Lower leg skin (tissue), 4 donors: ENCODE data around the gene FKBP4. TPM values are rescaled to one million over a fixed set of nuclear protein-coding genes. Genes with fewer than 3 reads are reported as not detected.

ENCODE experiments used
- DNase-seq, 2 donors: peaks; one replicate each; pipeline ENCODE4 v3.0.0-alpha.2; 2019; ENCODE audit warnings: low spot score in 2 of 2
- H3K4me3 ChIP-seq: fragments of 200-600 bp; sonication (generic); 2 replicates; pipeline ENCODE4 v1.5.1; 2017; ENCODE audit warnings: mild to moderate bottlenecking, low read depth; ENCODE audit not compliant: poor library complexity, severe bottlenecking
- POLR2A ChIP-seq, 2 donors: fragments of 450-650 bp; IDR thresholded peaks; one replicate each; pipeline ENCODE4 v1.6.1; 2016 to 2017; ENCODE audit warnings: antibody characterized with exemption in 2 of 2, mild to moderate bottlenecking in 1 of 2, moderate library complexity in 1 of 2
- WGBS, 2 donors: methylation state at CpG; one replicate each; pipeline ENCODE4 v1.1.5; 2018; 5-methylcytosine and 5-hydroxymethylcytosine counted together
- intact Hi-C: fragments of 100-400 bp; cut with DNase I; formaldehyde crosslinking; loops from one replicate; pipeline ENCODE4 v1.15.0; 2023; ENCODE audit warnings: low total_unique reads
- total RNA-seq, 4 donors: library from RNA; depleted of rRNA; stranded (reverse); fragments of >200 nt; gene quantifications; one replicate each; pipeline ENCODE4 v1.1.0, GENCODE V29; 2016
- TF ChIP-seq, protein P1 (sequence below), 3 donors: fragments of 450-650 bp; IDR thresholded peaks; one replicate each; pipeline ENCODE4 v1.5.1; 2016; ENCODE audit warnings: antibody characterized with exemption in 3 of 3, mild to moderate bottlenecking in 3 of 3, moderate library complexity in 2 of 3

FKBP4 gene
- total RNA-seq, 4 donors from 2014 or later: 43.1 to 65.0 (median 50.2) TPM

DNA sequence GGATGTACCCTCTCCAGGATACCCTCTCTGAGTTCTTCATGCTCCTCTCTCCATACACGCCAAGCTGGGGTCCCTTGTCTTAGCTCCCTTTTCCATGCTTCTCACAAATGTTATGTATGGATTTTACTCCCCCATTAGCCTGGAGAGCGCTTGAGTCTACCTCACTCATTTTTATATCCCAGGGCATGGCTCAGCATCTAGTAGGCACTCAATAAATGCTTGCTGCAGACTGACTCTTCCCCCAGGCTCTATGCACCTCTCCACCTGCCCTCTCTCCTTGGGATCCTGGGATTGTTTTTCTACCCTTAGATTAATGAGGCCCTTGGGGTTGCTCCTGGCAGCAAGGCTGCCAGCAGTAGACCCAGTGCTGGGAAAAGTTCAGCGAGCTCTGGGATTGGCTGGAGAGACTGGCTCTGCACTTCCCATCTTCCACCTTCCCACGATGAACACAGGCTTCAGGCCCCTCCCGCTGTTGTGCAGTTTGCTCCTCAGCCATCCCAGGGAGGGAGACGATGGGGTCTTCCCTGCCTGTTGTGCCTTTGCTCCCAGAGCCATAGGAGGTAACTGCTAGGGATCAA, 37.9 kb downstream of the FKBP4 start:
- WGBS, 2 donors: 63 to 71% methylated on average over 6 of the region's 6 CpGs
- no peak for DNase-seq
- intact Hi-C loops: no loop called here
- TF ChIP-seq POLR2A (IDR thresholded peaks at IDR 0.05): no peak
- TF ChIP-seq, protein P1, sequence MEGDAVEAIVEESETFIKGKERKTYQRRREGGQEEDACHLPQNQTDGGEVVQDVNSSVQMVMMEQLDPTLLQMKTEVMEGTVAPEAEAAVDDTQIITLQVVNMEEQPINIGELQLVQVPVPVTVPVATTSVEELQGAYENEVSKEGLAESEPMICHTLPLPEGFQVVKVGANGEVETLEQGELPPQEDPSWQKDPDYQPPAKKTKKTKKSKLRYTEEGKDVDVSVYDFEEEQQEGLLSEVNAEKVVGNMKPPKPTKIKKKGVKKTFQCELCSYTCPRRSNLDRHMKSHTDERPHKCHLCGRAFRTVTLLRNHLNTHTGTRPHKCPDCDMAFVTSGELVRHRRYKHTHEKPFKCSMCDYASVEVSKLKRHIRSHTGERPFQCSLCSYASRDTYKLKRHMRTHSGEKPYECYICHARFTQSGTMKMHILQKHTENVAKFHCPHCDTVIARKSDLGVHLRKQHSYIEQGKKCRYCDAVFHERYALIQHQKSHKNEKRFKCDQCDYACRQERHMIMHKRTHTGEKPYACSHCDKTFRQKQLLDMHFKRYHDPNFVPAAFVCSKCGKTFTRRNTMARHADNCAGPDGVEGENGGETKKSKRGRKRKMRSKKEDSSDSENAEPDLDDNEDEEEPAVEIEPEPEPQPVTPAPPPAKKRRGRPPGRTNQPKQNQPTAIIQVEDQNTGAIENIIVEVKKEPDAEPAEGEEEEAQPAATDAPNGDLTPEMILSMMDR (IDR thresholded peaks at IDR 0.05): no peak
- H3K4me3 ChIP-seq: no peak overlapping the region

- no peak for DNase-seq
- TF ChIP-seq, protein P1 (IDR thresholded peaks at IDR 0.05): no peak
- no peak for TF ChIP-seq POLR2A (IDR thresholded peaks at IDR 0.05)
- intact Hi-C loops: no loop called here
- no peak overlapping the region for H3K4me3 ChIP-seq
- 36 to 43% methylated on average over 5 of the region's 5 CpGs for WGBS, 2 donors
These were observed 38.6 kb downstream of the FKBP4 start for GRCh38 chr12:2833327-2833726.

DNA sequence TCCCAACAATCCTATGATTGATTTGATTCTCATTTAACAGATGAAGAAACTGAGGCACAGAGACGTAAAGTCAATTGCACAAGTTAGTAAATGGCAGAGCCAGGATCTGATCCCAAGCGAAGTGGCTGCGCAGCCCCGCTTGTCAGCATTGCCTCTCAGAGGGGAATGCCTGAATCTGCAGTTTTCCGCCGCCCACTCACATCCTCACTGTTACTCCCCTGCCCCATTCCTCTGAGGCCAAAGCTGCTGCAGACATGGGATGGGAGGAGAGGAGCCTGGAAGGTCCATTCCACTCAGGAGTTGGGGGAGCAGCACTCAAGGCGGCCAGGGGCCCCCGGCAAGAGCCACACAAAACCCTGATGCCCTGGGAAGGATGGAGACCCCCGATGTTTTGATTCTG, 39.0 kb downstream of the FKBP4 start:
- WGBS, 2 donors: 58 to 78% methylated on average over 9 of the region's 9 CpGs
- no peak overlapping the region for H3K4me3 ChIP-seq
- TF ChIP-seq, protein P1 (IDR thresholded peaks at IDR 0.05): no peak
- TF ChIP-seq POLR2A (IDR thresholded peaks at IDR 0.05): no peak
- no peak for DNase-seq
- intact Hi-C loops: no loop called here

- no peak for DNase-seq
- H3K4me3 ChIP-seq: no peak within 1 kb of the TSS
- TF ChIP-seq, protein P1 (IDR thresholded peaks at IDR 0.05): no peak
- no peak for TF ChIP-seq POLR2A (IDR thresholded peaks at IDR 0.05)
- intact Hi-C loops: no loop called here
- WGBS, 2 donors: 20 to 24% methylated on average over 31 to 32 of the region's 32 CpGs
These were observed 40.1 kb downstream of the FKBP4 start, which contains the start of gene NRIP2 for GRCh38 chr12:2834581-2835491. TSS of gene NRIP2 (minus strand) at chr12:2835035. CDS start at chr12:2834983, 52 bp downstream.

GRCh38 chr12:2835691-2836403, 41.1 kb downstream of the FKBP4 start:
- no peak for TF ChIP-seq POLR2A (IDR thresholded peaks at IDR 0.05)
- TF ChIP-seq, protein P1 (IDR thresholded peaks at IDR 0.05): no peak
- intact Hi-C loops: no loop called here
- DNase-seq: no peak
- no peak overlapping the region for H3K4me3 ChIP-seq
- WGBS, 2 donors: 69% methylated on average over 4 of the region's 4 CpGs
